DND-41 (cell line): ENCODE measurements around the gene CYP2S1.
A peak's percentile ranks its signal among the peaks of the same experiment; 100 is the strongest.

Experiments
- ATAC-seq: fragments of 200-7000 bp; cut with Tn5 transposase; 3 replicates; pipeline ENCODE4 v1.9.1; 2021; ENCODE audit warnings: low read depth; ENCODE audit not compliant: insufficient read depth
- DNase-seq: peaks from one replicate; pipeline ENCODE4 v3.0.0-alpha.2; 2020
- H2AFZ ChIP-seq: 2 replicates; pipeline ENCODE4 v1.6.0; 2012; ENCODE audit warnings: low read depth, low read length
- H3K27ac ChIP-seq: 2 replicates; pipeline ENCODE4 v1.5.1; 2012; ENCODE audit warnings: low read length, inconsistent platforms
- H3K27me3 ChIP-seq: fragments of 200-600 bp; sonication (generic); 2 replicates; pipeline ENCODE4 v1.6.0; 2012; ENCODE audit warnings: low read length, mild to moderate bottlenecking, inconsistent platforms; ENCODE audit not compliant: insufficient read depth, poor library complexity
- H3K36me3 ChIP-seq: 2 replicates; pipeline ENCODE4 v1.5.1; 2012; ENCODE audit warnings: low read length, inconsistent platforms; ENCODE audit not compliant: insufficient read depth
- H3K4me1 ChIP-seq: 2 replicates; pipeline ENCODE4 v1.5.1; 2012; ENCODE audit warnings: mild to moderate bottlenecking, low read length; ENCODE audit not compliant: insufficient read depth
- H3K4me2 ChIP-seq: 2 replicates; pipeline ENCODE4 v1.6.0; 2012; ENCODE audit warnings: mild to moderate bottlenecking, moderate library complexity, low read length, inconsistent platforms; ENCODE audit not compliant: insufficient read depth
- H3K4me3 ChIP-seq, 2 experiments: fragments of 200-600 bp in 1 of 2; shearing (Covaris generic) in 1 of 2; 2 replicates each; pipeline ENCODE4 v1.5.1; 2012 to 2016; ENCODE audit warnings: inconsistent platforms in 2 of 2, low read length in 2 of 2, mild to moderate bottlenecking in 2 of 2, low read depth in 1 of 2, moderate library complexity in 1 of 2
- H3K79me2 ChIP-seq: 2 replicates; pipeline ENCODE4 v1.6.0; 2012; ENCODE audit warnings: low read length, inconsistent platforms; ENCODE audit not compliant: insufficient read depth
- H3K9ac ChIP-seq: 2 replicates; pipeline ENCODE4 v1.6.0; 2012; ENCODE audit warnings: low read depth, mild to moderate bottlenecking, inconsistent platforms, low read length, moderate library complexity
- H3K9me3 ChIP-seq: 2 replicates; pipeline ENCODE4 v1.5.1; 2012; ENCODE audit warnings: low read length, moderate library complexity, mild to moderate bottlenecking, inconsistent platforms; ENCODE audit not compliant: insufficient read depth, severe bottlenecking
- H4K20me1 ChIP-seq: 2 replicates; pipeline ENCODE4 v1.6.0; 2012; ENCODE audit warnings: low read length; ENCODE audit not compliant: insufficient read depth
- CTCF ChIP-seq: IDR thresholded peaks from 2 replicates; pipeline ENCODE4 v1.5.1; 2012; ENCODE audit warnings: borderline replicate concordance, low read length, moderate library complexity, mild to moderate bottlenecking; ENCODE audit not compliant: poor library complexity, severe bottlenecking; ENCODE audit errors: extremely low read depth
- EZH2 ChIP-seq: IDR thresholded peaks from 3 replicates; pipeline ENCODE4 v1.6.1; 2012; ENCODE audit warnings: borderline replicate concordance, low read depth, mild to moderate bottlenecking, moderate library complexity, low read length, inconsistent platforms; ENCODE audit not compliant: severe bottlenecking

The CYP2S1 gene

GRCh38 chr19:41154060-41154459 is 39.0 kb upstream of the CYP2S1 start:
- ATAC-seq (no peak), DNase-seq (no peak)
- Histone ChIP-seq H3K79me2 (no peaks in the 10 kb centered on the region), H3K4me2 (no peak overlapping the region), H3K36me3 (no peaks in the 10 kb centered on the region), H3K27me3 (no peaks in the 10 kb centered on the region), H3K4me3 (no peak overlapping the region), H2AFZ (no peak overlapping the region), H4K20me1 (no peaks in the 10 kb centered on the region), H3K9ac (no peak overlapping the region), H3K4me1 (no peaks in the 10 kb centered on the region), H3K9me3 (no peaks in the 10 kb centered on the region), H3K27ac (no peak overlapping the region)
- no peak for TF ChIP-seq EZH2
- no peak for TF ChIP-seq CTCF

GRCh38 chr19:41156207-41156606 is 36.8 kb upstream of the CYP2S1 start:
- no peak overlapping the region for H2AFZ ChIP-seq
- no peaks in the 10 kb centered on the region for H3K9me3 ChIP-seq
- no peak overlapping the region for H3K4me2 ChIP-seq
- no peaks in the 10 kb centered on the region for H4K20me1 ChIP-seq
- no peak overlapping the region for H3K9ac ChIP-seq
- no peak overlapping the region for H3K4me3 ChIP-seq
- H3K79me2 ChIP-seq, result no peaks in the 10 kb centered on the region
- H3K4me1 ChIP-seq, result no peaks in the 10 kb centered on the region
- H3K36me3 ChIP-seq, result no peaks in the 10 kb centered on the region
- TF ChIP-seq EZH2, result no peak
- TF ChIP-seq CTCF, result no peak
- DNase-seq, result no peak
- ATAC-seq, result no peak
- no peak overlapping the region for H3K27ac ChIP-seq
- no peaks in the 10 kb centered on the region for H3K27me3 ChIP-seq

GRCh38 chr19:41159881-41160280 is 33.1 kb upstream of the CYP2S1 start:
- Histone ChIP-seq H3K9ac (no peak overlapping the region), H3K36me3 (no peaks in the 10 kb centered on the region), H3K27ac (no peak overlapping the region), H3K9me3 (no peaks in the 10 kb centered on the region), H3K79me2 (no peaks in the 10 kb centered on the region), H3K4me3 (no peak overlapping the region), H3K4me2 (no peak overlapping the region), H3K4me1 (no peaks in the 10 kb centered on the region), H3K27me3 (no peaks in the 10 kb centered on the region), H4K20me1 (no peaks in the 10 kb centered on the region), H2AFZ (no peak overlapping the region)
- TF ChIP-seq CTCF (no peak), EZH2 (no peak)
- no peak for DNase-seq
- ATAC-seq, result no peak

- H4K20me1 ChIP-seq, result no peaks in the 10 kb centered on the region
- ATAC-seq, result no peak
- no peaks in the 10 kb centered on the region for H3K4me1 ChIP-seq
- H3K27ac ChIP-seq, result no peak overlapping the region
- no peak overlapping the region for H3K4me2 ChIP-seq
- DNase-seq, result no peak
- no peaks in the 10 kb centered on the region for H3K79me2 ChIP-seq
- TF ChIP-seq EZH2 (no peak), CTCF (peak; percentile 55)
- H2AFZ ChIP-seq, result no peak overlapping the region
- H3K27me3 ChIP-seq, result no peaks in the 10 kb centered on the region
- H3K4me3 ChIP-seq, result no peak overlapping the region
- no peaks in the 10 kb centered on the region for H3K9me3 ChIP-seq
- no peak overlapping the region for H3K9ac ChIP-seq
- H3K36me3 ChIP-seq, result no peaks in the 10 kb centered on the region
Observed at GRCh38 chr19:41161903-41162302, 31.1 kb upstream of the CYP2S1 start.
